Thyroid gland (tissue), 4 donors: Measurements from ENCODE around the gene CHRM5.

Experiments
- POLR2A ChIP-seq, 2 donors: fragments of 450-650 bp; IDR thresholded peaks; one replicate each; pipeline ENCODE4 v1.6.1; 2017; ENCODE audit warnings: antibody characterized with exemption in 2 of 2, mild to moderate bottlenecking in 2 of 2, moderate library complexity in 1 of 2
- TF ChIP-seq, protein P1 (sequence below), 6 experiments: fragments of 200-600 bp in 3 of 6; fragments of 450-650 bp in 3 of 6; sonication (generic) in 3 of 6; IDR thresholded peaks; one replicate each; pipeline ENCODE4 v1.5.1; 2016 to 2019; ENCODE audit warnings: antibody characterized with exemption in 6 of 6, mild to moderate bottlenecking in 2 of 6, inconsistent platforms in 1 of 6, moderate library complexity in 1 of 6

DNA sequence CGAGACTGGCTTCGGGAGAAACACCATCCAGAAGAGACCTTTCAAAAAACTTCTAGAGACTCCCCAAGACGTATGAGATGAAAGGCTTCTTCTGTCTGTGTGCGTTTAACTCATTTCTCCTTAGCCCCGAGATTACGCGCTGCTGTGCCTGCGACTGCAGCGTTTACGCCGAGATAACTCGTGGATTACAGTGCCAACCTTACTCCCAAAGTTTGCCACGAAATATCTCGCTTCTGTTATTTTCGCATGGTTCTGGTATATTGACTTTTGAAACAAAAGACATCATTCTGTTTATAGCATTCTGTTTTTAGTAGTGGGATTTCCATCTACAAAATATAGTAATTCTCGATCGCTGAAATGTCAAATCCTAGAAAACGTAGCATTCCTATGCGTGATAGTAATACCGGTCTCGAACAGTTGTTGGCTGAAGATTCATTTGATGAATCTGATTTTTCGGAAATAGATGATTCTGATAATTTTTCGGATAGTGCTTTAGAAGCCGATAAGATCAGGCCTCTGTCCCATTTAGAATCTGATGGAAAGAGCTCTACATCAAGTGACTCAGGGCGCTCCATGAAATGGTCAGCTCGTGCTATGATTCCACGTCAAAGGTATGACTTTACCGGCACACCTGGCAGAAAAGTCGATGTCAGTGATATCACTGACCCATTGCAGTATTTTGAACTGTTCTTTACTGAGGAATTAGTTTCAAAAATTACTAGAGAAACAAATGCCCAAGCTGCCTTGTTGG, 134.1 kb downstream of the CHRM5 start:
- TF ChIP-seq, protein P1, sequence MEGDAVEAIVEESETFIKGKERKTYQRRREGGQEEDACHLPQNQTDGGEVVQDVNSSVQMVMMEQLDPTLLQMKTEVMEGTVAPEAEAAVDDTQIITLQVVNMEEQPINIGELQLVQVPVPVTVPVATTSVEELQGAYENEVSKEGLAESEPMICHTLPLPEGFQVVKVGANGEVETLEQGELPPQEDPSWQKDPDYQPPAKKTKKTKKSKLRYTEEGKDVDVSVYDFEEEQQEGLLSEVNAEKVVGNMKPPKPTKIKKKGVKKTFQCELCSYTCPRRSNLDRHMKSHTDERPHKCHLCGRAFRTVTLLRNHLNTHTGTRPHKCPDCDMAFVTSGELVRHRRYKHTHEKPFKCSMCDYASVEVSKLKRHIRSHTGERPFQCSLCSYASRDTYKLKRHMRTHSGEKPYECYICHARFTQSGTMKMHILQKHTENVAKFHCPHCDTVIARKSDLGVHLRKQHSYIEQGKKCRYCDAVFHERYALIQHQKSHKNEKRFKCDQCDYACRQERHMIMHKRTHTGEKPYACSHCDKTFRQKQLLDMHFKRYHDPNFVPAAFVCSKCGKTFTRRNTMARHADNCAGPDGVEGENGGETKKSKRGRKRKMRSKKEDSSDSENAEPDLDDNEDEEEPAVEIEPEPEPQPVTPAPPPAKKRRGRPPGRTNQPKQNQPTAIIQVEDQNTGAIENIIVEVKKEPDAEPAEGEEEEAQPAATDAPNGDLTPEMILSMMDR (IDR thresholded peaks at IDR 0.05): no peak
- TF ChIP-seq POLR2A (IDR thresholded peaks at IDR 0.05): no peak
